Activated gamma-delta T cell treated with anti-CD3 and anti-CD28 coated beads, Interleukin-2, amount 50 U/mL, for 16 hours (primary cell): ENCODE data around the gene DAP.
"Not testable (repeated sequence)": the region's sequence is repeated elsewhere in the genome, so short reads cannot be mapped to it uniquely, and the experiment has no call there.

Source experiments
- DNase-seq: peaks from one replicate; pipeline ENCODE4 v3.0.0-alpha.2; 2020; ENCODE audit warnings: low read depth

Gene DAP

DNA sequence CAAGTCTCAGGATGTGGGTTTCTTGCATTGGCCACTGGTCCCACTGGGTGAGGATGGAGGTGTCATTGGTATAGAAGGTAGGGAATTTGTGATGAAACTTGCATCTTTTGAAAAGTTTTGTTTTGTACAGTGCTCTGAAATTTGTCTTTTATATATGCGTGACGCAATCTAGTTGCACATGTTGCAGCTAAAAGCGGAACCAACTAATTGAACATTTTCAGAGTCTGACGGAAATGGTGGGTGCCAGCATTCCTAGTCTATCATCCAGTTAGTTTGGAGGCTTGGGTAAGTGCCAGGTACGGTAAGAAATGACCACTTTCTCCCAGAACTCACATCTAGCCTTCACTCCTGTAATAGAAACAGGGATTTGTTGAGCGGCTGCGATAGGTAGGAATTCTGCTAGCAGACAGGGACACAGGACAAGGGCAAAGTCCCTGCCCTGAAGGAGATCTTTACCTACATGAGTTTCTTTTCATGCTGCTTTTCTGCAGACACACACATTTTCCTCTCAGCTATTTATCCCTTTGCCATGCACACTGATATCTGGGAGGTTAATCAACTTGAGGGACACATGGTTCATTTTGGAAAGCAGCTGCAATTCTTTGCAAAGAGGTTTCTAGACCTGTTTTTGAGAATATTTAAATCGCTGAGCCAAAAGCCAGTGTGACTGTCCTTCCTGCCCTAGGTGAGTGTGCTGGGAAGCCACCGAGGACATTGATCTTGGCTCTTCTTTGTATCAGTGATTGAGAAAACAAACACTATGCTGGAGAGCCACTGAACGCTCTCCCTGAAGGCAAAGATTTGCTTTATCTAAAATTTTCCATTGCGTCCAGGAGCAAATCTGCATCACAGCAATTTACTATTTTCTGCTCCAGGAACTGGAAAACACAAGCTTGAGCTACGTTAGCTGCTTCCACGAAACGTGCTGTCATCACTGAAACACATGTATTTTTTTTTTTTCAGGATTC, 89.7 kb downstream of the DAP start:
- no peak for DNase-seq

DNA sequence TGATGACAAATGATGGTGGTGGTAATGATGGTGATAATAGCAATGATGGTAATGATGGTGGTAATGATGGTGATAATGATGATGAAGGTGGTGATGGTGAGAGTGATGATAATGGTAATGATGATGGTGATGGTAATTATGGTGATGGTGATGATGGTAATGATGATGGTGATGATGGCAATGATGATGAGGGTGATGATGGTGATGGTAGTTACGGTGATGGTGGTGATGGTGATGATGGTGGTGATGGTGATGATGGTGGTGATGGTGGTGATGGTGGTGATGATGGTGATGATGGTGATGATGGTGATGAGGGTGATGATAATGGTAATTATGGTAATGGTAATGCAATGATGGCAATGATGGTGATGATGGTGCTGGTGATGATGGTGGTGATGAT, 91.1 kb downstream of the DAP start:
- DNase-seq: no peak

DNA sequence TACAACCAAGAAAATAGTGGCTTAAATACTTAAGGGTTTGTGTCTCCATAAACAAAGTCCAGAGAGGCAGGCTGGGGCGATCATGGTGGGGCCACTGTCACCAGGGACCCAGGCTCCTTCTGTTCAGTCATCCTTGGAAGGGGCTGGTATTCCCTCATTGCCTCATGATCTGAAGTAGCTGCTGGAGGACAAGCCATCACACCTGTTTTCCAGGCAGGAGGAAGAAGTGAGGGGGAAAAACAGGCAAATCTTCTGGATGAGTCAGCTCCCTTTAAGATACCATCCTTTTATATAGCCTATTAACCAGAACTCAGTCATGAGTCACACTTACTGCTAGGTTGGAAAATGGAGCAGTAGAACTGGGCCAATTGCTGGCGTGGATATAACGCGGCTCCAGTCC, 92.3 kb downstream of the DAP start:
- DNase-seq: no peak

- no peak for DNase-seq
Measured at GRCh38 chr5:10667431-10668057, 93.5 kb downstream of the DAP start.

GRCh38 chr5:10666531-10667299, 94.3 kb downstream of the DAP start:
- no peak for DNase-seq

- DNase-seq: no peak
Measured at GRCh38 chr5:10665799-10666198, 95.2 kb downstream of the DAP start.

DNA sequence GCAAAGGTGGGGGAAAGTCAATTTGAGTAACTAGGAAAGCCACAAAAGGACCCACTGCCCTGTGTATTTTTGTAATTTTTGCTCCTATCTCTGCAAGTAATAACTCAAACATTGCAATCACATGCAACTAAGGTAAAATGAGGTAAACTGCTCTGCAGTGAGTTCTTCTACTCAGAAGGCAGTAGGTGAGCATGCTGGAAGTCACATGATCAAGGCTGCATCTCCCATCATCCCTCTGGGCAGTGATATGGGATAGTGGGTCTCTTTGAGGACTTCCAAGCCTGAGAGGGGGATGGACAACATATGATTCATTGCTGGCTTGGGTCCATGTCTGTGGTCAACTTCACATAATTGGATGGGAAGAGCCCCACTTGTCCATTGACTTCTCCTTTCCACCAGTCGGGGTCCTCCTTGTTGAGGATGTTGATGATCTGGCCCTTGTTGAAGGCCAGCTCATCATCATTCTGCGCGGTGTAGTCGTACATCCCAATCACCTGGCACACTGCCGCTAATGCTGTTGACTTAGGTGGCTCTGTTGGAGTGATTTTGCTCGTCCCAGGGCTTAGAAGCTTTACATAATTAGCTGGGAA, 96.8 kb downstream of the DAP start:
- not testable (repeated sequence) for DNase-seq

- DNase-seq: no peak
Measured at GRCh38 chr5:10663489-10664179, 97.4 kb downstream of the DAP start.

DNA sequence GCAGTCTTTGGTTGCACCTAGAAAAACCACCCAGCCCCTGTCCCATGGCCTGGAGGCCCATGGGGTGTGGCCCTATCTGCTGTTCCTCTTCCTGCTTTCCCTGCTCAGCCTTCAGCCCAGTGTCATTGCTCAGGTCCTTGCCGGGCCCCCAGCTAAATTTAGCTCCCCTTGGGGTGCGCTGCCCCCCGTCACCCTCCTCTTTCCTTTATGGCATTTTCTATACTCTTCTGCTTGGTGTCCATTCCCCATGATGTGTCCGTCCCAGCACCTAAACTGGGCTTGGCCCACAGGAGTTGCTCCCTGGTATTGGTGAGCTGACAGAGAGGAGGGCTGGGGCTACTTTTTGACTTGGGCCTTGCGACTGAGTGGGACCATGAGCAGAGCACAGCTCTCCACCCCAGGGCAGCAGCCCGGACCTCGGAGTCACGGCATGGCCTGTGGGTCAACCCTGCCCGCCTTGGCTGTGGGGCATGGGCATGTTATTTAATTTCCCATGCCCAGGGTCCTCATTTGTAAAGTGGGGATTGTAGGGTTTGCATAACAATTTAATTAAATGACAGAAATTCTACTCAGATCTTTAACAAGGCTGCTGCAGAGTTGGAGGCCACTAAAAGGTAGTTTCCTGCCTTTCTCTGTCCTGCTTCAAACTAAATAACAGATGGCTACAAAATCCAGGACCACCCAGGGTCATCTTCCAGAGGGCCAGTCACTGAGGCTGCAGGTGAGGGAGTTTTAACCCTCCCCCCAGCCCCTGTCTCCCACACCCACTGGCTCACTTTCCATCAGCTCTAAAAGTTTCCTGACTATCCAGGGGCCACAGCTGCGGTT, 98.2 kb downstream of the DAP start:
- DNase-seq: no peak

DNA sequence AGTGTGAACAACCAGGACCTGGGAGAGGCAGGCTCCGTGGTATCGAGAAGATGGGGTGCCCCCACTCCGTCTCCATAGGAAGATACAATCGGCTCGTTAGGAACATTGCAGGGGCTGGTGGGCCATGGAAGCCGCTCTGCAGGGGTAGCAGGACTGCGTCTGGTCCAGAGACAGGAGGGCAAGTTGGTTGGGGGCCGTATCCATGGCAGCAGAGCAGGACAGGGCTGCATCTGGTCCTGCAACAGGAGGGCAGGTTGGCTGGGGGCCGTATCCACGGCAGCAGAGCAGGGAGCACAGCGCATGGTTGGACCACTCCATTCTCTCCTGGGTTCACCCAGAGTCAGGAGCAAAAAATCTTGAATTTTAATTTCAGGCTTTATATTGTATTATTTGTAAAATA, 99.0 kb downstream of the DAP start:
- DNase-seq: no peak

DNA sequence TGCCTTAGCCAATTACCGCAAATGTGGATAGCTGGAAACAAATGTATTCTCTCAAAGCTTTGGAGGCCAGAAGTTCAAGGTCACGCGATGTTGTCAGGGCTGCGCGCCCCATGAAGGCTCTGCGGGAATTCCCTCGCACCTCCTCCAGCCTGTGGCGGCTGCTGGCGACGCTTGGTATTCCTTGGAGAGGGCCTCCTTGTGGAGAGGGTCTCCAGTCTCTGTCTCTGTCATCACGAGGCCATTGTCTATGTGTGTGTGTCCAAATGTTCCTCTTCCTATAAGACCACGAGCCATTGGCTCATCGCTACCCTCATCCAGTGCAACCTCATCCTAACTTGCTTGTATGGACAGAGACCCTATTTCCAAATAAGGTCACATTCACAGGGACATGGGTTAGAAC, 99.6 kb downstream of the DAP start:
- DNase-seq: no peak

GRCh38 chr5:10660720-10661387, 100.2 kb downstream of the DAP start:
- no peak for DNase-seq

GRCh38 chr5:10660135-10660534, 100.9 kb downstream of the DAP start:
- DNase-seq: no peak

DNA sequence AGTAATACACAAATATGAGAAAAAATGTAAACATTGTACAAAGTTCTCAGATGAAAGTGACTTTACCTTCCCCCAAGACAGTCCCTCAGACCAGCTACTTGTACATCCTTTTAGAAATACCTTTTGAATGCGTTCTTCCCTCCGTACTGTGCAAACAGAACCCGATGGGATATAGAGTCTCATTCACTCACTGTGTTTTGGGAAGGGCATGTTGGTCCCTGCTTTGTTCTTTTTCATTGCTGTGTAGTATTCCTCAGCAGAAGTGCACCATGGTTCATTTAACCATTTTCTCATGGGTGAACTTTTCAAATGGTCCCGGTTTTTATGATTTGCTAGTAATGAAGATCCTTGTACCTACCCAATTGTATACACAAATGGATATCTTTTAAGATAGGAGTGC, 102.8 kb downstream of the DAP start:
- no peak for DNase-seq

GRCh38 chr5:10655972-10656830, 104.8 kb downstream of the DAP start:
- no peak for DNase-seq

DNA sequence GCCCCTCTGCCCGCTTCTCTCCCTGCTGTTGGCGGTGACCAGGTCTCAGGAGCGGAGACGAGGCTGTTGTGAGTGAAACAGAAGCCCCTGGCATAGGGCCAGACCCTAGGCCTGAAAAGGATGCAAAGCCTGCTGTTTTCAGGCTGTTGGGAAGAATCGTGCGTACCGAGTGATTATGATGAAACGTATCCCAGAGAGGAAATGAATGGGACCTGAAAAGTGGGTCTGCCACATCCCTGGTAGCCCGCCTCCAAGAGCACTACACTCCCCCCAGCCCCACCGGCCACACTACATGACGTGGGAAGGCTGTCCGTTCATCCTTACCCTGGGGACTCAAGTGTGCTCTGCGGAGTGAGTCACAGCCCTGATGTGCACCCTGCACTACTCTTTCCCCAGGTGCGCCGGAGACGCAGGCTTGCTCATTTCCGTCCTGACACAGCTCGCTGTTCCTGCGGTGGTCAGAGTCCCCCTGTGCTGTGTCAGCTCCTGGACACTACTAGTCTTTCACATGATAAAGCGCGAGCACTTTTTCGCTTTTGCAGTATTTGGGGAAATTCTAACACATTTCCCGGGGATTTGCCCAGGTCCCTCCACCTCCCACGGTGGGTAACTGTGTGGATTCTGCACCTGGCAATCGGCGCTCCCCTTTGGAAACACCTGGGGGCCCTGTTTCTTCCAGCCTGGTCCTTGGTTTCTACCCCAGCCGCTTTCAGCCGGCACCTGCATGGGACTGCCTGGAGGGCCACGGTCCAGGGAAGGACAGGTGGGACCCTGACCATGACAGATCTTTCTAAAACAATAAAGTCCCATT, 105.7 kb downstream of the DAP start:
- DNase-seq: no peak

- no peak for DNase-seq
Measured at GRCh38 chr5:10654566-10654965, 106.5 kb downstream of the DAP start.

DNA sequence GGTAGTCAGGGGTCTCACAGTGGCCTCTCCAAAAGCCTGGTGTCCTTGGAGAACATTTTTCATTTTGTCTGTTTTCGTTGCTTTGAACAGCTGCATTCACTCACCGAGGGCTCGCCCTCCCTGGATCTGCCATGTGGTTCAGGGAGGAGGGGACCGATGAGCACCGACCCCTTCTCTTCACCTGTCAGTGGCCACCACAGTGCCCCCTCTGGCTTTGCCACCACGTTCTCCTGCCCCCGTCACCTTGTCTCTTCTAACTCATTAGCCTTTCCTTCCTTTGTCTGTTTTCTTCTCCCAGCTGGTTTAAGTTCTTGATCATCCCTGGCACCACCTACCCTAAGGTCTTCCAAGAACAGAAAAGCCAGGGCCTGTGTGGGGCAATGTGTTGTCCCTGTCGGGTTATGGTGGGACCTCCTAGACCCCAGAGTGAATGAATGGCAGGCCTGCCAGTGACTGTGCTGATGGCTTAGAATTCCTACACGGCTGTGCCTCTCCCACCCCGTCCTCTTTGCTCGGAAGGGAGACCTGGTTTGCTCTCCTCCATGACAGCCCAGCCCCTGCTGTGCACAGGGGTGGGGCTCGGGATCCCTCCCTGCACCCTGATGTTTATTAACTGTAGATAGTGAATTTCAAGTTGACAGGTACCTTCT, 107.2 kb downstream of the DAP start:
- DNase-seq: no peak
